ENCODE measurements around the gene WDR90. TPM values are rescaled to one million over a fixed set of nuclear protein-coding genes. Genes with fewer than 3 reads are reported as not detected.

Gene WDR90
- total RNA-seq, 1 experiment from 2014 or later: 57.8 TPM

DNA sequence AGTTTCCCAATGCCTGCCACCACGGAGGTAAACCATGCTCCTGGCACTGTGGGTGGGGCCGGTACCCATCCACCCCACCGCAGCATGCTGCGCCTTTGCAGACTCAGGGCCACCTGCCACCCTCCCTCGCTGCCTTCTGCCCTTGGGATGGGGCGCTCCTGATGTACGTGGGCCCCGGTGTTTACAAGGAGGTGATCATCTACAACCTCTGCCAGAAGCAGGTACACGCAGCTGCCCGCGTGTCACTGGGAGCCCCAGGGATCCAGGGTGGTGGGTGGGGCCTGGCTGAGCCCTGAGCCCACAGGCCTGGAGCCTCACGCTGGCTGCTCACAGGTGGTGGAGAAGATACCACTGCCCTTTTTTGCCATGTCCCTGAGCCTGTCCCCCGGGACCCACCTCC, 17.4 kb downstream of the WDR90 start:
- H3K4me3 Mint-ChIP-seq (ENCODE audit: unreplicated experiment): no peak overlapping the region
- no peaks in the 10 kb centered on the region for H3K4me1 Mint-ChIP-seq (ENCODE audit: low read depth, unreplicated experiment)
- ChIA-PET POLR2A (no interaction called here), CTCF (interaction anchor here (0.7 kb wide), 1 partner anchor 12 kb away, joined by 4 read pairs; no protein-coding TSS in a partner anchor)
- no peaks in the 10 kb centered on the region for H3K9me3 Mint-ChIP-seq (ENCODE audit: unreplicated experiment)
- no peak overlapping the region for H3K4me3 ChIP-seq (ENCODE audit: low read depth, low read length)
- H3K9me3 ChIP-seq: no peaks in the 10 kb centered on the region
- H3K27ac Mint-ChIP-seq (ENCODE audit: unreplicated experiment): no peak overlapping the region
- intact Hi-C loops (cut with micrococcal nuclease; ENCODE audit: unreplicated experiment): no loop called here
- no peaks in the 10 kb centered on the region for H3K27me3 Mint-ChIP-seq (ENCODE audit: insufficient read depth, unreplicated experiment)
- no peaks in the 10 kb centered on the region for H3K36me3 Mint-ChIP-seq (ENCODE audit: insufficient read depth, unreplicated experiment)
- peaks cover 3% of the 10 kb centered on the region for H3K36me3 ChIP-seq (ENCODE audit: control insufficient read depth, insufficient read depth, low read length)
- no peak for DNase-seq
- TF ChIP-seq, protein P1, sequence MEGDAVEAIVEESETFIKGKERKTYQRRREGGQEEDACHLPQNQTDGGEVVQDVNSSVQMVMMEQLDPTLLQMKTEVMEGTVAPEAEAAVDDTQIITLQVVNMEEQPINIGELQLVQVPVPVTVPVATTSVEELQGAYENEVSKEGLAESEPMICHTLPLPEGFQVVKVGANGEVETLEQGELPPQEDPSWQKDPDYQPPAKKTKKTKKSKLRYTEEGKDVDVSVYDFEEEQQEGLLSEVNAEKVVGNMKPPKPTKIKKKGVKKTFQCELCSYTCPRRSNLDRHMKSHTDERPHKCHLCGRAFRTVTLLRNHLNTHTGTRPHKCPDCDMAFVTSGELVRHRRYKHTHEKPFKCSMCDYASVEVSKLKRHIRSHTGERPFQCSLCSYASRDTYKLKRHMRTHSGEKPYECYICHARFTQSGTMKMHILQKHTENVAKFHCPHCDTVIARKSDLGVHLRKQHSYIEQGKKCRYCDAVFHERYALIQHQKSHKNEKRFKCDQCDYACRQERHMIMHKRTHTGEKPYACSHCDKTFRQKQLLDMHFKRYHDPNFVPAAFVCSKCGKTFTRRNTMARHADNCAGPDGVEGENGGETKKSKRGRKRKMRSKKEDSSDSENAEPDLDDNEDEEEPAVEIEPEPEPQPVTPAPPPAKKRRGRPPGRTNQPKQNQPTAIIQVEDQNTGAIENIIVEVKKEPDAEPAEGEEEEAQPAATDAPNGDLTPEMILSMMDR (IDR thresholded peaks at IDR 0.05; ENCODE audit: insufficient read depth in 1 of 2, low read depth in 1 of 2, low read length in 1 of 2, severe bottlenecking in 1 of 2, unreplicated experiment in 1 of 2): no peak
- BruUV-seq (replicated peaks): no TSS peak
- no peaks in the 10 kb centered on the region; the same call in 1 of the 2 replicates for H3K4me1 ChIP-seq
- no peaks in the 10 kb centered on the region for H3K27me3 ChIP-seq (replicated peaks; ENCODE audit: control insufficient read depth, insufficient read depth, low read length)

DNA sequence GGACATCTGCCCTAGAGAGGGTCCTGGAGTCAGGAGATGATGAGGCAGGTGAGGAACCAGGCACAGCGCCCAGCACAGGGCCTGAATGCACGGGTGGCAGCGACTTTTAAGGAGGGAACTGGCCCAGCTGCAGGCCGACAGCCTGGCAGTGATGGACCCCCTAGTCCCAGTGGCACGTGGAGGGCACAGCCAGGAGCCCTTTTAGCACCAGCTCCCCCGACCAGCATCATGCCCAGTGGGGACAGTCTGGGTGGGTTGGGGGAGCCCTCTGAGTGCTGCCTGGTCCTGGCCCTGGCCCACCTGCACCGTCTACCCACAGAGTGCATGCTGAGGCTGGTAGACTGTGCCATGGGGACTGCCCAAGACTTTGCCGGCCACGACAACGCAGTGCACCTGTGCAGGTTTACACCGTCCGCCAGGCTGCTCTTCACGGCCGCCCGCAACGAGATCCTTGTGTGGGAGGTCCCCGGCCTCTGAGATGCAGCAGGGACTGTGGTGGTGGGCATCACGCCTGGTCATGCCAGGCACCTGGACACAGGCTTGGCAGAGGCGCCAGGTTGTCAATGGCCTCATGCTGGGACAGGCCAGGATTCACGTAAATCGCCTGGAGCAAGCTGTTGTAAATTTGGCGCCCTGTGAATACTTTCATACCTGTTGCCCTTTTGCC, 18.1 kb downstream of the WDR90 start:
- TF ChIP-seq, protein P1 (IDR thresholded peaks at IDR 0.05; ENCODE audit: insufficient read depth in 1 of 2, low read depth in 1 of 2, low read length in 1 of 2, severe bottlenecking in 1 of 2, unreplicated experiment in 1 of 2): no peak
- ChIA-PET POLR2A (no interaction called here), CTCF (interaction anchor here (1.0 kb wide), 1 partner anchor 23 kb away, joined by 3 read pairs; no protein-coding TSS in a partner anchor)
- no peaks in the 10 kb centered on the region for H3K9me3 Mint-ChIP-seq (ENCODE audit: unreplicated experiment)
- Histone ChIP-seq H3K4me1 (no peaks in the 10 kb centered on the region; the same call in 1 of the 2 replicates), H3K36me3 (ENCODE audit: control insufficient read depth, insufficient read depth, low read length) (peaks cover 3% of the 10 kb centered on the region), H3K4me3 (ENCODE audit: low read depth, low read length) (no peak overlapping the region), H3K9me3 (no peaks in the 10 kb centered on the region), H3K27me3 (replicated peaks; ENCODE audit: control insufficient read depth, insufficient read depth, low read length) (no peaks in the 10 kb centered on the region)
- intact Hi-C loops (cut with micrococcal nuclease; ENCODE audit: unreplicated experiment): no loop called here
- H3K27me3 Mint-ChIP-seq (ENCODE audit: insufficient read depth, unreplicated experiment): no peaks in the 10 kb centered on the region
- no peak overlapping the region for H3K27ac Mint-ChIP-seq (ENCODE audit: unreplicated experiment)
- H3K4me1 Mint-ChIP-seq (ENCODE audit: low read depth, unreplicated experiment): no peaks in the 10 kb centered on the region
- no TSS peak for BruUV-seq (replicated peaks)
- H3K36me3 Mint-ChIP-seq (ENCODE audit: insufficient read depth, unreplicated experiment): no peaks in the 10 kb centered on the region
- peak overlapping the region; percentile 73 for H3K4me3 Mint-ChIP-seq (ENCODE audit: unreplicated experiment)
- DNase-seq: no peak

DNA sequence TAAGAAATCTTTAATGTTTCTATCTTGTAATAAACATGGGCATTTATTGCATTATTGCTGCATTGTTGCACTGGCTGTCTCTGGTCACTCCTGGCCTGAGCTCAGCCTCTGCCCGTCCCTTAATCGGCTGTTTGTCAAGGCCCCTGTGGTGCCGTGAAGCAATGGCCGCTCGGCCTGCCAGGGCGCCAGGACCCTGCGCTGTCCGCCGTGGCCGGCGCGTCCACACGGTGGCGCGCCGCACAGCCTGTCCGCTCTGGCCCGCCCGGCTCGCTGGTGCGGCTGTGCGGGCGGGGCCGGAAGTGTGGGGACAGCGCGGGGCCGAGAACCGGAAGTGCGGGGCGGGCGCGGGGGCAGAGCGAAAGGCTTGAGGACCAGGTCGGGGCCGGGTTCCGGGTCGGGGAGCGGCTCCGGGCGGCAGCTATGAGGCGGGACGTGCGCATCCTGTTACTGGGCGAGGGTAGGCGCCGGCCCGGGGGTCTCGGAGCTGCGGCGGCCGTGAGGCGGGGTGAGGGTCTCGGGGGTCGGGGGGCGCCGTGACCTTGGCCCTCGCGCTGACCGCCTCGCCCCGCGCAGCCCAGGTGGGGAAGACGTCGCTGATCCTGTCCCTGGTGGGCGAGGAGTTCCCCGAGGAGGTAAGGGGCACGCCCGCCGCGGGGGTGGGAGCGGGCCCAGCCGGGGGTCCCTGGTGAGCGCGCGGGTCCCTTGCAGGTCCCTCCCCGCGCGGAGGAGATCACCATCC, 18.8 kb downstream of the WDR90 start, which contains the start of gene RHOT2:
RHOT2 (plus strand) TSS at position 353 of the 739 bp plus-strand sequence; CDS start at position 421, 68 bp downstream.
- Histone ChIP-seq H3K36me3 (ENCODE audit: control insufficient read depth, insufficient read depth, low read length) (peaks cover 5% of the 10 kb centered on the region), H3K4me1 (no peaks in the 10 kb centered on the region; the same call in 1 of the 2 replicates), H3K27me3 (replicated peaks; ENCODE audit: control insufficient read depth, insufficient read depth, low read length) (no peaks in the 10 kb centered on the region), H3K9me3 (no peaks in the 10 kb centered on the region), H3K4me3 (ENCODE audit: low read depth, low read length) (peak within 1 kb of the TSS; percentile 99)
- CTCF ChIA-PET: interaction anchor here (1.0 kb wide), 1 partner anchor 22 kb away, joined by 3 read pairs; no protein-coding TSS in a partner anchor
- intact Hi-C loops (cut with micrococcal nuclease; ENCODE audit: unreplicated experiment): no loop called here
- TSS peak; percentile 24 for BruUV-seq (replicated peaks)
- peak; percentile 89 to 94 for DNase-seq
- H3K27me3 Mint-ChIP-seq (ENCODE audit: insufficient read depth, unreplicated experiment): no peaks in the 10 kb centered on the region
- H3K36me3 Mint-ChIP-seq (ENCODE audit: insufficient read depth, unreplicated experiment): no peaks in the 10 kb centered on the region
- H3K27ac Mint-ChIP-seq (ENCODE audit: unreplicated experiment): no peak within 1 kb of the TSS
- no peaks in the 10 kb centered on the region for H3K9me3 Mint-ChIP-seq (ENCODE audit: unreplicated experiment)
- POLR2A ChIA-PET: no interaction called here
- H3K4me1 Mint-ChIP-seq (ENCODE audit: low read depth, unreplicated experiment): no peaks in the 10 kb centered on the region
- TF ChIP-seq, protein P1 (IDR thresholded peaks at IDR 0.05; ENCODE audit: insufficient read depth in 1 of 2, low read depth in 1 of 2, low read length in 1 of 2, severe bottlenecking in 1 of 2, unreplicated experiment in 1 of 2): peak; percentile 41 to 69
- H3K4me3 Mint-ChIP-seq (ENCODE audit: unreplicated experiment): peak within 1 kb of the TSS; percentile 73

Data from Caco-2 (cell line).